CD4-positive, alpha-beta memory T cell (primary cell): ENCODE results near the gene SNRPD3. TPM values are rescaled to one million over a fixed set of nuclear protein-coding genes. Genes with fewer than 3 reads are reported as not detected.

Source experiments
- CTCF ChIA-PET: fragments of 350-600 bp; sonication (Branson Sonifier 250); formaldehyde crosslinking; loops from one replicate; lab custom pipeline; 2021; ENCODE audit warnings: inconsistent platforms; ENCODE audit not compliant: partially characterized antibody; lab: Charles Lee
- POLR2A ChIA-PET: fragments of 350-600 bp; sonication (Branson Sonifier 250); formaldehyde crosslinking; loops from one replicate; lab custom pipeline; 2021; ENCODE audit not compliant: partially characterized antibody; lab: Charles Lee
- DNase-seq, 5 donors: peaks; one replicate each; pipeline versions ENCODE4 v3.0.0 to v3.0.0-alpha.2; 2020 to 2022; ENCODE audit warnings: mixed read lengths in 1 of 5
- H3K27ac ChIP-seq: one replicate; pipeline ENCODE4 v1.7.0; 2013; ENCODE audit warnings: low read depth, low read length
- H3K27me3 ChIP-seq: 2 replicates; pipeline ENCODE4 v1.7.0; 2013; ENCODE audit warnings: mild to moderate bottlenecking, low read length, moderate library complexity; ENCODE audit not compliant: insufficient read depth
- H3K36me3 ChIP-seq: 2 replicates; pipeline ENCODE4 v1.7.0; 2013; ENCODE audit warnings: mild to moderate bottlenecking, low read length, moderate library complexity; ENCODE audit not compliant: insufficient read depth
- H3K4me1 ChIP-seq: 2 replicates; pipeline ENCODE4 v1.7.0; 2013; ENCODE audit warnings: mild to moderate bottlenecking, low read length, moderate library complexity; ENCODE audit not compliant: insufficient read depth
- H3K4me3 ChIP-seq, 2 donors: one replicate each; pipeline ENCODE4 v1.7.0; 2013; ENCODE audit warnings: low read length in 2 of 2, mild to moderate bottlenecking in 1 of 2
- H3K9me3 ChIP-seq, 2 donors: one replicate each; pipeline ENCODE4 v1.7.0; 2013; ENCODE audit warnings: low read length in 2 of 2, control low read depth in 1 of 2; ENCODE audit not compliant: control insufficient read depth in 1 of 2
- H3K27ac Mint-ChIP-seq, 7 donors: one replicate each; pipeline ENCODE4 v1.8.0; 2020 to 2021; ENCODE audit warnings: mixed read lengths in 7 of 7, mild to moderate bottlenecking in 6 of 7, inconsistent platforms in 3 of 7, moderate library complexity in 3 of 7
- H3K27me3 Mint-ChIP-seq, 2 donors: one replicate each; pipeline ENCODE4 v1.8.0; 2020 to 2021; ENCODE audit warnings: mixed read lengths in 2 of 2
- H3K36me3 Mint-ChIP-seq, 2 donors: one replicate each; pipeline ENCODE4 v1.8.0; 2020 to 2021; ENCODE audit warnings: mixed read lengths in 2 of 2, inconsistent platforms in 1 of 2, mild to moderate bottlenecking in 1 of 2
- H3K4me1 Mint-ChIP-seq, 4 donors: one replicate each; pipeline ENCODE4 v1.8.0; 2020 to 2021; ENCODE audit warnings: mixed read lengths in 4 of 4, mild to moderate bottlenecking in 1 of 4
- H3K4me3 Mint-ChIP-seq, 8 donors: one replicate each; pipeline ENCODE4 v1.8.0; 2020 to 2021; ENCODE audit warnings: mixed read lengths in 8 of 8, mild to moderate bottlenecking in 7 of 8, moderate library complexity in 6 of 8, inconsistent platforms in 3 of 8
- H3K9me3 Mint-ChIP-seq, 8 donors: one replicate each; pipeline ENCODE4 v1.8.0; 2020 to 2021; ENCODE audit warnings: mixed read lengths in 8 of 8, mild to moderate bottlenecking in 5 of 8, inconsistent platforms in 3 of 8, moderate library complexity in 1 of 8
- intact Hi-C: fragments of 100-400 bp; cut with micrococcal nuclease; formaldehyde crosslinking; loops from one replicate; pipeline ENCODE4 v1.15.1; 2023
- polyA plus RNA-seq, 2 donors: library from polyadenylated mRNA; unstranded; fragments of 300-500 nt; fragmentation: Illumina TruSeq; gene quantifications; one replicate each; pipeline ENCODE4 v1.2.3, GENCODE V29; 2021
- total RNA-seq, 2 experiments: library from RNA; stranded (reverse); gene quantifications; one replicate each; pipeline ENCODE4 v1.2.3, GENCODE V29; 2021

SNRPD3 gene
- total and polyA plus RNA-seq, 4 experiments from 2014 or later = 62.6 to 102 (median 81.3) TPM

- Histone ChIP-seq H3K4me1 (no peaks in the 10 kb centered on the region), H3K36me3 (no peaks in the 10 kb centered on the region), H3K4me3 (no peak overlapping the region), H3K27me3 (no peaks in the 10 kb centered on the region), H3K27ac (no peak overlapping the region), H3K9me3 (no peaks in the 10 kb centered on the region)
- H3K27ac Mint-ChIP-seq = no peak overlapping the region
- H3K36me3 Mint-ChIP-seq = peaks cover 4 to 10% of the 10 kb centered on the region in 2 donors
- ChIA-PET POLR2A (no interaction called here), CTCF (no interaction called here)
- no peaks in the 10 kb centered on the region for H3K27me3 Mint-ChIP-seq
- intact Hi-C loops = no loop called here
- H3K9me3 Mint-ChIP-seq = no peaks in the 10 kb centered on the region
- H3K4me1 Mint-ChIP-seq = no peaks in the 10 kb centered on the region
- no peak for DNase-seq
- H3K4me3 Mint-ChIP-seq = no peak overlapping the region
Observed at GRCh38 chr22:24535348-24535747, 20.5 kb upstream of the SNRPD3 start.

- CTCF ChIA-PET = interaction anchor here (1.4 kb wide), 1 partner anchor 10 kb away, joined by 5 read pairs; no protein-coding TSS in a partner anchor
Observed at GRCh38 chr22:24536089-24536488, 19.7 kb upstream of the SNRPD3 start.

GRCh38 chr22:24540470-24540869 is 15.3 kb upstream of the SNRPD3 start:
- CTCF ChIA-PET = interaction anchor here (1.2 kb wide), 1 partner anchor 14 kb away, joined by 3 read pairs; no protein-coding TSS in a partner anchor
- H3K9me3 ChIP-seq = no peaks in the 10 kb centered on the region
- Mint-ChIP-seq H3K36me3 (peaks cover 22 to 53% of the 10 kb centered on the region in 2 donors), H3K27me3 (no peaks in the 10 kb centered on the region), H3K4me1 (no peaks in the 10 kb centered on the region), H3K4me3 (no peak overlapping the region), H3K9me3 (no peaks in the 10 kb centered on the region), H3K27ac (no peak overlapping the region)
- intact Hi-C loops = no loop called here
- POLR2A ChIA-PET = no interaction called here
- no peak overlapping the region for H3K4me3 ChIP-seq
- H3K4me1 ChIP-seq = no peaks in the 10 kb centered on the region
- peaks cover 44% of the 10 kb centered on the region for H3K36me3 ChIP-seq
- H3K27ac ChIP-seq = no peak overlapping the region
- no peaks in the 10 kb centered on the region for H3K27me3 ChIP-seq
- no peak for DNase-seq

More at GRCh38 chr22:24536089-24536488, 19.7 kb upstream of the SNRPD3 start:
- no peaks in the 10 kb centered on the region for H3K4me1 Mint-ChIP-seq
- peaks cover 10 to 17% of the 10 kb centered on the region in 2 donors for H3K36me3 Mint-ChIP-seq
- Histone ChIP-seq H3K36me3 (peaks cover 7% of the 10 kb centered on the region), H3K9me3 (no peaks in the 10 kb centered on the region), H3K27ac (no peak overlapping the region), H3K4me1 (no peaks in the 10 kb centered on the region), H3K4me3 (no peak overlapping the region), H3K27me3 (no peaks in the 10 kb centered on the region)
- H3K9me3 Mint-ChIP-seq = no peaks in the 10 kb centered on the region
- H3K27ac Mint-ChIP-seq = no peak overlapping the region
- DNase-seq = no peak
- H3K27me3 Mint-ChIP-seq = no peaks in the 10 kb centered on the region
- POLR2A ChIA-PET = interaction anchor here (0.6 kb wide), 1 partner anchor 19 kb away, joined by 3 read pairs; the partner anchor contains the start of gene GUCD1
- intact Hi-C loops = no loop called here
- H3K4me3 Mint-ChIP-seq = no peak overlapping the region

GRCh38 chr22:24541681-24542515 is 13.9 kb upstream of the SNRPD3 start:
- Mint-ChIP-seq H3K36me3 (peaks cover 30 to 63% of the 10 kb centered on the region in 2 donors), H3K4me1 (no peaks in the 10 kb centered on the region), H3K27me3 (no peaks in the 10 kb centered on the region), H3K4me3 (no peak overlapping the region), H3K27ac (peak overlapping the region in 1 of 7 donors; percentile 68), H3K9me3 (no peaks in the 10 kb centered on the region)
- Histone ChIP-seq H3K27ac (no peak overlapping the region), H3K4me1 (no peaks in the 10 kb centered on the region), H3K9me3 (no peaks in the 10 kb centered on the region), H3K36me3 (peaks cover 51% of the 10 kb centered on the region), H3K4me3 (no peak overlapping the region), H3K27me3 (no peaks in the 10 kb centered on the region)
- ChIA-PET CTCF (no interaction called here), POLR2A (interaction anchor here (1.7 kb wide), 1 partner anchor 13 kb away, joined by 6 read pairs; the partner anchor contains the start of gene GUCD1)
- DNase-seq = no peak
- intact Hi-C loops = no loop called here

GRCh38 chr22:24542641-24543040 is 13.2 kb upstream of the SNRPD3 start:
- intact Hi-C loops = no loop called here
- H3K27ac ChIP-seq = no peak overlapping the region
- Mint-ChIP-seq H3K27me3 (no peaks in the 10 kb centered on the region), H3K9me3 (no peaks in the 10 kb centered on the region), H3K36me3 (peaks cover 38 to 70% of the 10 kb centered on the region in 2 donors), H3K4me1 (no peaks in the 10 kb centered on the region), H3K27ac (no peak overlapping the region), H3K4me3 (no peak overlapping the region)
- no peaks in the 10 kb centered on the region for H3K9me3 ChIP-seq
- ChIA-PET CTCF (no interaction called here), POLR2A (interaction anchor here (1.7 kb wide), 1 partner anchor 12 kb away, joined by 6 read pairs; the partner anchor contains the start of gene GUCD1)
- no peak for DNase-seq
- H3K4me1 ChIP-seq = no peaks in the 10 kb centered on the region
- no peaks in the 10 kb centered on the region for H3K27me3 ChIP-seq
- H3K4me3 ChIP-seq = no peak overlapping the region
- peaks cover 59% of the 10 kb centered on the region for H3K36me3 ChIP-seq

- Mint-ChIP-seq H3K27ac (no peak overlapping the region), H3K36me3 (peaks cover 39 to 76% of the 10 kb centered on the region in 2 donors), H3K4me3 (no peak overlapping the region), H3K9me3 (no peaks in the 10 kb centered on the region), H3K4me1 (no peaks in the 10 kb centered on the region), H3K27me3 (no peaks in the 10 kb centered on the region)
- no peaks in the 10 kb centered on the region for H3K4me1 ChIP-seq
- H3K27me3 ChIP-seq = no peaks in the 10 kb centered on the region
- H3K27ac ChIP-seq = no peak overlapping the region
- H3K4me3 ChIP-seq = no peak overlapping the region
- H3K9me3 ChIP-seq = no peaks in the 10 kb centered on the region
- peaks cover 63% of the 10 kb centered on the region for H3K36me3 ChIP-seq
- POLR2A ChIA-PET = no interaction called here
- no peak for DNase-seq
- CTCF ChIA-PET = no interaction called here
- intact Hi-C loops = no loop called here
Observed at GRCh38 chr22:24543185-24543601, 12.6 kb upstream of the SNRPD3 start.

GRCh38 chr22:24543679-24544243 is 12.0 kb upstream of the SNRPD3 start:
- intact Hi-C loops = no loop called here
- CTCF ChIA-PET = no interaction called here
- Mint-ChIP-seq H3K9me3 (no peaks in the 10 kb centered on the region), H3K4me1 (peaks cover 0 to 1% (median 0%) of the 10 kb centered on the region in 4 donors), H3K27me3 (no peaks in the 10 kb centered on the region), H3K27ac (no peak overlapping the region), H3K36me3 (peaks cover 39 to 80% of the 10 kb centered on the region in 2 donors), H3K4me3 (no peak overlapping the region)
- no peak for DNase-seq
- POLR2A ChIA-PET = interaction anchor here (1.0 kb wide), 1 partner anchor 11 kb away, joined by 3 read pairs; the partner anchor contains the start of gene GUCD1
- Histone ChIP-seq H3K27ac (no peak overlapping the region), H3K9me3 (no peaks in the 10 kb centered on the region), H3K36me3 (peaks cover 63% of the 10 kb centered on the region), H3K4me1 (no peaks in the 10 kb centered on the region), H3K4me3 (no peak overlapping the region), H3K27me3 (no peaks in the 10 kb centered on the region)
